Heart left ventricle (tissue), 16 donors: Measurements from ENCODE around the gene FER. TPM values are rescaled to one million over a fixed set of nuclear protein-coding genes. Genes with fewer than 3 reads are reported as not detected.

ENCODE experiments used
- ATAC-seq, 4 donors: fragments of 200-7000 bp; cut with Tn5 transposase; one replicate each; pipeline ENCODE4 v1.9.1; 2020 to 2022; ENCODE audit warnings: moderate library complexity in 4 of 4, mild to moderate bottlenecking in 3 of 4, moderate number of reproducible peaks in 1 of 4
- DNase-seq, 5 donors: peaks; one replicate each; pipeline ENCODE4 v3.0.0-alpha.2; 2020
- H3K27ac ChIP-seq, 12 donors: fragments of 200-600 bp; sonication (generic) in 4 of 12; one replicate each; pipeline versions ENCODE4 v1.5.0 to v1.8.0; 2016 to 2022; ENCODE audit warnings: mild to moderate bottlenecking in 2 of 12
- H3K27me3 ChIP-seq, 9 donors: fragments of 200-600 bp; sonication (generic) in 2 of 9; one replicate each; pipeline versions ENCODE4 v1.5.1 to v1.8.0; 2016 to 2022; ENCODE audit warnings: mild to moderate bottlenecking in 3 of 9
- H3K36me3 ChIP-seq, 9 donors: fragments of 200-600 bp; sonication (generic) in 2 of 9; one replicate each; pipeline versions ENCODE4 v1.5.0 to v1.8.0; 2018 to 2022; ENCODE audit warnings: mild to moderate bottlenecking in 2 of 9
- H3K4me1 ChIP-seq, 12 donors: fragments of 200-600 bp; sonication (generic) in 4 of 12; one replicate each; pipeline versions ENCODE4 v1.5.0 to v1.8.0; 2016 to 2022; ENCODE audit warnings: mild to moderate bottlenecking in 3 of 12
- H3K4me3 ChIP-seq, 12 donors: fragments of 200-600 bp; sonication (generic) in 4 of 12; one replicate each; pipeline versions ENCODE4 v1.5.0 to v1.8.0; 2017 to 2022; ENCODE audit warnings: mild to moderate bottlenecking in 9 of 12, moderate library complexity in 4 of 12
- H3K9me3 ChIP-seq, 12 donors: fragments of 200-600 bp; sonication (generic) in 4 of 12; one replicate each; pipeline versions ENCODE4 v1.5.0 to v1.8.0; 2016 to 2022; ENCODE audit warnings: mild to moderate bottlenecking in 1 of 12
- CTCF ChIP-seq, 12 donors: fragments of 200-600 bp; sonication (generic) in 4 of 12; IDR thresholded peaks; one replicate each; pipeline versions ENCODE4 v1.5.0 to v1.8.0; 2018 to 2022; ENCODE audit warnings: antibody characterized with exemption in 12 of 12, mild to moderate bottlenecking in 5 of 12
- POLR2A ChIP-seq, 2 donors: fragments of 450-650 bp; IDR thresholded peaks; one replicate each; pipeline ENCODE4 v1.6.1; 2017; ENCODE audit warnings: antibody characterized with exemption in 2 of 2, mild to moderate bottlenecking in 2 of 2, moderate library complexity in 2 of 2
- WGBS, 4 donors: extraction: QIAGEN DNeasy Blood & Tissue Kit in 2 of 4; methylation state at CpG; one replicate each; pipeline versions ENCODE4 v1.1.5 to v1.1.7; 2013 to 2018; 5-methylcytosine and 5-hydroxymethylcytosine counted together
- intact Hi-C, 10 donors: fragments of 100-400 bp; cut with DNase I; formaldehyde crosslinking; loops; one replicate each; pipeline versions ENCODE4 v1.11.1 to v1.14.2; 2022
- polyA plus RNA-seq, 2 donors: library from polyadenylated mRNA; stranded (reverse); fragments of 200-250 nt; gene quantifications; one replicate each; pipeline ENCODE4 v1.2.3, GENCODE V29; 2013
- total RNA-seq, 9 donors: library from RNA; depleted of rRNA in 2 of 9; stranded (reverse); fragments of >200 nt in 2 of 9; fragmentation: NEBNext Ultra II Directional in 3 of 9; extraction: Animal tissue kit (Norgen Biotek cat#: 25700) in 3 of 9; gene quantifications; one replicate each; pipeline versions ENCODE4 v1.1.0 to v1.2.4, GENCODE V29; 2016 to 2023
- donor health status: ischemic (EF 13 %, LVEDD 7.1; RV severe dilation, severe dysfunction).
- donor health status: healthy with polysubstance abuse.
- donor health status: DM: no; HTN: yes; CAD: no.
- donor health status: DM: no; HTN: no; CAD: no.
- donor health status: ischemic (EF 25% LVEDD 6.9; RV normal size, moderate dysfunction).
- donor health status: ischemic (EF 25% LVEDD 5.7; RV mildly dilated, moderate dysfunction).
- donor health status: healthy.
- donor health status: DM: yes; HTN: yes; CAD: no.
- donor health status: ischemic (EF 35%, LVEDD 5.7; RV mildly dilated, moderate dysfunction).
- donor health status: nonischemic (EF 11% LVEDD 7.7; RV severe dilation, severe dysfunction).
- donor health status: DM: yes; HTN: yes; CAD: no.
- donor health status: PGD.
- donor health status: ischemic (EF 29% LVEDD 5.4; RV normal size, mild dysfunction).
- donor health status: nonischemic (EF 23%, LVEDD 6.1; RV moderate dilation, normal function).

The FER gene
- total and polyA plus RNA-seq, 11 donors = 1.4 to 25.7 (median 13.1) TPM

- DNase-seq (no peak), ATAC-seq (no peak)
- TF ChIP-seq POLR2A (IDR thresholded peaks at IDR 0.05) = no peak
- TF ChIP-seq CTCF (IDR thresholded peaks at IDR 0.05) = no peak
- intact Hi-C loops = loop anchor here in 1 of 10 donors (10.0 kb wide), 1 partner anchor 347 kb away; no protein-coding TSS in a partner anchor
- H3K27me3 ChIP-seq = no peaks in the 10 kb centered on the region
- no peaks in the 10 kb centered on the region for H3K4me1 ChIP-seq
- no peaks in the 10 kb centered on the region for H3K9me3 ChIP-seq
- peaks cover 0 to 23% (median 0%) of the 10 kb centered on the region in 9 donors for H3K36me3 ChIP-seq
- no peak overlapping the region for H3K4me3 ChIP-seq
- H3K27ac ChIP-seq = no peak overlapping the region
Observed at GRCh38 chr5:108957333-108957732, 209.6 kb downstream of the FER start.

- peaks cover 0 to 6% (median 0%) of the 10 kb centered on the region in 12 donors for H3K9me3 ChIP-seq
- DNase-seq (no peak), ATAC-seq (no peak)
- H3K4me3 ChIP-seq = no peak overlapping the region
- intact Hi-C loops = no loop called here
- H3K27ac ChIP-seq = no peak overlapping the region
- peaks cover 0 to 6% (median 0%) of the 10 kb centered on the region in 12 donors for H3K4me1 ChIP-seq
- no peaks in the 10 kb centered on the region for H3K27me3 ChIP-seq
- 96 to 98% (median 97%) methylated on average over 6 of the region's 6 CpGs for WGBS, 4 donors
- TF ChIP-seq POLR2A (IDR thresholded peaks at IDR 0.05) = no peak
- no peak for TF ChIP-seq CTCF (IDR thresholded peaks at IDR 0.05)
- H3K36me3 ChIP-seq = peaks cover 0 to 9% (median 1%) of the 10 kb centered on the region in 9 donors
Observed at GRCh38 chr5:108966910-108967309, 219.2 kb downstream of the FER start.

GRCh38 chr5:108974594-108974993 is 226.9 kb downstream of the FER start:
- ATAC-seq (no peak), DNase-seq (no peak)
- H3K27ac ChIP-seq = no peak overlapping the region
- H3K27me3 ChIP-seq = no peaks in the 10 kb centered on the region
- no peaks in the 10 kb centered on the region for H3K36me3 ChIP-seq
- WGBS, 4 donors = 94 to 97% (median 96%) methylated on average over 1 of the region's 1 CpG
- intact Hi-C loops = no loop called here
- TF ChIP-seq CTCF (IDR thresholded peaks at IDR 0.05) (no peak), POLR2A (IDR thresholded peaks at IDR 0.05) (no peak)
- no peaks in the 10 kb centered on the region for H3K9me3 ChIP-seq
- no peak overlapping the region for H3K4me3 ChIP-seq
- H3K4me1 ChIP-seq = peaks cover 0 to 6% (median 0%) of the 10 kb centered on the region in 12 donors

GRCh38 chr5:108975697-108976096 is 228.0 kb downstream of the FER start:
- 92 to 96% (median 93%) methylated on average over 2 of the region's 2 CpGs for WGBS, 4 donors
- TF ChIP-seq CTCF (IDR thresholded peaks at IDR 0.05) = no peak
- no peak for TF ChIP-seq POLR2A (IDR thresholded peaks at IDR 0.05)
- Histone ChIP-seq H3K4me3 (no peak overlapping the region), H3K4me1 (peaks cover 0 to 6% (median 0%) of the 10 kb centered on the region in 12 donors), H3K27ac (no peak overlapping the region), H3K9me3 (no peaks in the 10 kb centered on the region), H3K27me3 (no peaks in the 10 kb centered on the region), H3K36me3 (peaks cover 0 to 2% (median 0%) of the 10 kb centered on the region in 9 donors)
- ATAC-seq (no peak), DNase-seq (no peak)
- intact Hi-C loops = no loop called here
